ENCODE measurements around the gene SENP8.

SENP8 gene

DNA sequence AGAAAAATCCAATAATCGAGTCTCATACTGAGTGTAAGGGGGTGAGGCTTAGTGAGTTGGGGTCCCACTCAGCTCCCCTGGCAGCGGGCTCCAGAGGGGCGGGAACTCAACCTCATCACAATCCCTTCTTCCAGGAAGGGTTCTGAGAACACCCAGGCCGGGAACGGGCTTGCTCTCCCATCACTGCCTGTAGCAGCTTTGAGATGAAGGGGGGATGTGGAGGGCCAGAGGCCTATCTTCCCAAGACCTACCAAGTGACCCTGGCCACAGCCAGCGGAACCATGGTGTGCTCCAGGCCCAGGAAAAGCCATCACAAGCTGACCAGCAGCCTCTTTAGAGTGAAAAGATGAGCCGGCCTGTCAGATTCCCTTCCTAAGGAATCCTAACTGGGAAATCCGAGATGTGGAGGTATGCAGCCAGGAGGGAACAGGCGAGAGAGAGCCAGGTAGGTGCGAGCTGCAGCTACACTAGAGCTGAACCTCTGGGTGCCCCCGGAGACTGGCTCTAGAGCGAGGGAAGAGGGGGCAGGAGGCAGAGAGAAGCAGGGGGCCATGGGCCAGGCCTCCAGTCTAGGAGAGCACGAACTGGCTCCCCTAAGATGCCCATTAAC is 60.9 kb downstream of the SENP8 start:
- no peak for DNase-seq

DNA sequence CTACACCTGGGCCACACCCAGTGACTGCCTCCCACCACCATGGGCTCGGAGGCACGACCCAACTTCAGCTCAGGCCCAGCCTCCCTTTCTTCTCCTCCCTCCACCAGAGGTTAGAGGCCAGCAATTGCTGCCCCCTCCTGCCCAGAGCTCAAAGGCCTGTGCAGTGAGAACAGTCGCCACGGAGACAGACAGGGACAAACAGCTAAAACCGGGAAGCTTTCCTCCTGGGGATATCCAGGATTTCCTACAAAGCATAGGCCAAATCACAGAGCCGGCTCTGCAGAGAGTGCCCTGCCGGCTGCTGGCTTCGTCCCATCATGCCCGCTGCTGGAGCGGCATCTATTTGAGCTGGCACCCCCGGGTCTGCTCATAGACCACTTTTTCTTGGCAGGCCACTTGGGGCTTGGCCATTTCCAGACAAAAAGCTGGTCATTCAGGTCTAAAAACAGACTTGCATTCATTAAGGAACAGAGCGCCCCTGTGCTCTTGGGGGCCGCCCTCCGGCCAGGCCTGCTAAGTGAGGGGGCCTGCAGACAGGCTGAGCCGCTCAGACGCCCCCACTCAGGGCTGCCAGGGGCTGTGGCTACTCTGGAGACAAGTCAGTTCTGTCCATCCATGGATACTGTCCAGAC is 61.9 kb downstream of the SENP8 start:
- no peak for DNase-seq

DNA sequence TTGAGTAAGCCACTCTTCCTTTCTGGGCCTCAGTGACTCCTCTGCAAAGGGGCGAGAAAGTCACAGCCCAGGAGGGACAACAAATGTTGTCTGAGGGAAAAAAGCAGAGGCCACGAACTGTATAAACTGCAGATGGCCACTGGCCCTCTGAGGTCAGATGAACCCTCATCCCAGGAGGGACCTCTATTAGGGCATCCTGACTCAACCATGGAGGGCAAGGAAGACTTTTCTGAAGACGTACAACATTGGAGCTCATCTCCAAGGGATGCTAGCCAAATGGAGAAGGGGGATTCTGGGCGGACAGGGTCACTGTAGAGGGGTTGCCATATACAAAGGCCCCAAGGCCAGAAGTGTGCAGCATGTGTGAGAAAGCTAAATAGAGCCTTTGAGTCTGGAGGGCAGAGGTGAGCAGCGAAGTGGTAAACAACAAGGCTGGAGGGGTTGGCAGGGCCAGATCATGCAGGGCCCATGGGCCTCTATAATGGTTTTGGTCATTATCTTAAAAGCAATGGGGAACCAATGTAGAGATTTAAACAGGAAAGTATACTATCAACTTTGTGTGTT is 62.6 kb downstream of the SENP8 start:
- DNase-seq, result no peak

DNA sequence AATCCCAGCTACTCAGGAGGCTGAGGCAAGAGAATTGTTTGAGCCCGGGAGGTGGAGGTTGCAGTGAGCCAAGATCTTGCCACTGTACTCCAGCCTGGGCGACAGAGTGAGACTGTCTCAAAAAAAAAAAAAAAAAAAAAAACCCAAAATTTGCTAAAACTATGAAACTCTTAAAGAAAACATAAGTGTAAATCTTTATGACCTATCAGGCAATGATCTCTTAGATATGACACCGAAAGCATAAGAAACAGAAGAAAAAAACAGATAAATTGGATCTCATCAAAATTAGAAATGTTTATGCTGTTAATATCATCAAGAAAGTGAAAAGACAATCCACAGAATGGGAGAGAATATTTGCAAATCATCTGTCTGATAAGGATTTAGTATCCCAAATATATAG is 64.0 kb downstream of the SENP8 start:
- DNase-seq, result no peak

DNA sequence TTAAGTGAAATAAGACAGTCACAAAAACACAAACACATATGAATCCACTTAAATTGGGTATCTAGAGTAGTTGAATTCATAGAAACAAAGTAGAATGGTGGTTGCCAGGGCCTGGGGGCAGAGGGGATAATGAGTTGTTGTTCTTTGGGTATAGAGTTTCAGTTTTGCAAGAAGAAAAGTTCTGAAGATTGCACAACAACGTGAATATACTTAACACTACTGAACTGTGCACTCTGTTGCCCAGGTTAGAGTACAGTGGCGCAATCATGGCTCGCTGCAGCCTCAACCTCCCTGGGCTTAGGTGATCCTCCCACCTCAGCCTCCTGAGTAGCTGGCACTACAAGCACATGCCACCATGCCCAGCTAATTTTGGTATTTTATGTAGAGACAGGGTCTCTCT is 64.5 kb downstream of the SENP8 start:
- no peak for DNase-seq

DNA sequence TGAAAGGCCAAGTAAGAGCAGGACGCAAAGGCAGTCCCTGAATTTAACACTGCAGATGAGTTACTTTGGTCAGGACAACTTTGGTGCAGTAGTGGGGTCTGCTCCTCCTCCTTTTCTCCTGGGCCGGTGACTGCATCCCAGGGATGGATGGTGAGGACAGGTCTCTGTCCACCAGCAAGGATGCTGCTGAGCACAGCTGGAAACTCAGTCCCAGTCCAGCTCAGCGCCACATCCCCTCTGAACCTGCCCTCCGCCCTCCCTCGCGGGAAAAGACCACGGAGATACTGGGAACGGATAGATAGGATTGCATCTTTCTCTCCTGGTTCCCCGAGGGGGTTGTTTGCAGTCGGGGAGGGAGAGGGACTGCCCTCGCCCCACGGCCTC is 65.6 kb downstream of the SENP8 start:
- DNase-seq, result no peak

DNA sequence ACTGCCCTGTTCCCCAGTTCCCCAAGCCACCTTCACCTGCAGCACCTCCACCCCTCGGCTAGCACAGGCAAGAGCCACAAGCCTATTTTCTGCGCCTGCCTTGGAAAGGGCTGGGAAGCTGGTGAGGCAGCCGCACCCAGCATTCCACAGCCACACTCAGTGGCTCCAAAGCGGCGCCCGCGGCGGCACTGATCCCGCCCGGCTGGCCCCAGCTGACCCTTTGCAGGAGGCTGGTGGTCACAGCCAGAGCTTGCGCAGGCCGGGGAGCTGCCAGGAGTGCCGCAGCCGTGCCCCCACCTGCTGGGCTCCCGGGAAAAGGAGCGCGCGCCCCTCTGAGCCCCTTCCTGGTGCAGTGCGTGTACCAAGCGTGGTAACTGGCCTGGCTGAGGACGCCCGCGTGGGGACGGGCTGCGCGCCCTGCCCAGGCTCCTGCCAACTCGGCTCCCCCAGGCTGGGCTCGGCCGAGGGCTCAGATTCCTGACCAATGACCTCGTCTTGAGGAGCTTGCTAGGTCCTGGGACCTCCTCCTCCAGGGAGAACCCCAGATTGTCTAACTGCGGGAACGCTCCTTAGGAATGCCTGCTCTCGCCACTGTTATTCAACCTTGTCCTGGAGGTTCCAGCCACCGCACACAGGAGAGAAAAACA is 66.1 kb downstream of the SENP8 start:
- no peak for DNase-seq

DNA sequence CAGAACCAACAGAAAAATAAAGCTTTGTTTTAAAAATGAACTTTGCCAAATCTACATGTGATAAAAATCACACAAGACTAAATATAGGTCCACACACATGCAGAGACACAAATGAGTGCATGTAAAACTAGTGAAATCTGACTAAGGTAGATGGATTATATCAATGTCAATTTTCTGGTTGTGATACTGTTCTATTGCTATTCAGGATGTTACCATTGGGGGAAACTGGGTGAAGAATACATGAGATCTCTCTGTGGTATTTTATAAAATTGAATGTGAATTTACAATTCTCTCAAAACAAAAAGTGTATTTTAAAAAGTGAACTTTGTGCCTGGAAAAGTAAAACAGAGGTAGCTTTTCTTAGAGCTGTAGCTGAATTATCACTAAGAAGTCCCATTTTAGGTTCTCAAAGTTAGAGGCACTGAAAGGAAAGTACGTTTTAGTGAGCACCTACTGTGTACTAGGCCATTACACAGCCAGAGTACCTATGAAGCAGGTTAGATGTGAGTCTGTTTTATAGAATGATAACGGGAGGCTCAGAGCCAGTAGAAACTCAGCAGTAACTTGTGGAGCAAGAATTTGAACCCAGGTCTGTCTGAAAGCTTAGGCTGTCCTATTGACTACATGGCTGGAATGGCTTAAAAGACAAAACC is 71.2 kb downstream of the SENP8 start:
- DNase-seq, result no peak

DNA sequence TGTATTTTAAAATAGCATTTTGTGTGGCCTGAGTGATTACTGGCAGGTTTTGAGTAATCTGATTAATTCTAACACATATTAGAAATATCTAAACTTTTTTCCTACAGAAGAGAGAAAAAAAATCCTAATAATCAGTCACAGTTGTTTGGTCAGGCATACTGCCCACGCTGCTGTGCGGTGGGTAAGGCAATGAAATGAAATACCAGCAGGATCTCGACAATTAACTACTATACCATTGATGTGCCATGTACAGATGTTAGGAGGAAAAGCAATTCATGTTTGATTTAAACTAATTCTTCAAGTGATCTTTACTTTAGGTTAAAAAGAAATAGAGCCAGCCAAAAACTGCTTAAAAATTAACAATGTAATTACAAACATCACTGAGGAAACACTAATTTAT is 74.2 kb downstream of the SENP8 start:
- no peak for DNase-seq

Measured in NCI-H1694 (cell line).